GM18951 (cell line): ENCODE results near the gene MATN4.
"Not testable (repeated sequence)": the region's sequence is repeated elsewhere in the genome, so short reads cannot be mapped to it uniquely, and the experiment has no call there.

Experiments used
- POLR2A ChIP-seq: IDR thresholded peaks from 4 replicates; pipeline ENCODE4 v1.6.1; 2011; ENCODE audit warnings: mild to moderate bottlenecking; ENCODE audit not compliant: insufficient read length, insufficient read depth; ENCODE audit errors: extremely low read depth
- in situ Hi-C: fragments of 300-500 bp; cut with MboI; formaldehyde crosslinking; loops from one replicate; pipeline ENCODE4 v1.12.0; 2022; ENCODE audit warnings: low sequenced_read_pairs, mixed read lengths, inconsistent platforms; ENCODE audit not compliant: unreplicated experiment

MATN4 gene

GRCh38 chr20:45308117-45308778 is at the start of gene MATN4:
TSS of gene MATN4 (minus strand) at chr20:45308299. CDS start at chr20:45305582, 2,717 bp downstream.
- in situ Hi-C loops = no loop called here
- no peak for TF ChIP-seq POLR2A

GRCh38 chr20:45355209-45356084 is 47.3 kb upstream of the MATN4 start:
- no peak for TF ChIP-seq POLR2A
- in situ Hi-C loops = no loop called here

- no peak for TF ChIP-seq POLR2A
- in situ Hi-C loops = no loop called here
Measured at GRCh38 chr20:45354423-45355208, 46.5 kb upstream of the MATN4 start.

GRCh38 chr20:45353746-45354145 is 45.6 kb upstream of the MATN4 start:
- no peak for TF ChIP-seq POLR2A
- in situ Hi-C loops = no loop called here

GRCh38 chr20:45352729-45353128 is 44.6 kb upstream of the MATN4 start:
- in situ Hi-C loops = no loop called here
- TF ChIP-seq POLR2A = no peak

GRCh38 chr20:45350795-45351194 is 42.7 kb upstream of the MATN4 start:
- in situ Hi-C loops = not testable (repeated sequence)

GRCh38 chr20:45350217-45350616 is 42.1 kb upstream of the MATN4 start:
- TF ChIP-seq POLR2A = no peak
- in situ Hi-C loops = no loop called here

- in situ Hi-C loops = loop anchor here (25.0 kb wide), 1 partner anchor 439 kb away; the partner anchor contains the start of genes DNTTIP1 and WFDC3
Measured at GRCh38 chr20:45347936-45348778, 40.1 kb upstream of the MATN4 start, which contains the start of gene SDC4. TSS of gene SDC4 (minus strand) at chr20:45348424. CDS start at chr20:45348384, 40 bp downstream.

GRCh38 chr20:45347297-45347935 is 39.3 kb upstream of the MATN4 start:
- no peak for TF ChIP-seq POLR2A
- in situ Hi-C loops = loop anchor here (25.0 kb wide), 1 partner anchor 440 kb away; the partner anchor contains the start of genes DNTTIP1 and WFDC3

More at GRCh38 chr20:45347936-45348778, 40.1 kb upstream of the MATN4 start, which contains the start of gene SDC4:
- peak; percentile 75 for TF ChIP-seq POLR2A

- no peak for TF ChIP-seq POLR2A
- in situ Hi-C loops = loop anchor here (25.0 kb wide), 1 partner anchor 440 kb away; the partner anchor contains the start of genes DNTTIP1 and WFDC3
Measured at GRCh38 chr20:45346851-45347250, 38.8 kb upstream of the MATN4 start.

- in situ Hi-C loops = loop anchor here (25.0 kb wide), 1 partner anchor 441 kb away; the partner anchor contains the start of genes DNTTIP1 and WFDC3
- TF ChIP-seq POLR2A = no peak
Measured at GRCh38 chr20:45346291-45346718, 38.2 kb upstream of the MATN4 start.
